GM21381 (cell line): ENCODE data around the gene RNF180.
"Not testable (repeated sequence)": the region's sequence is repeated elsewhere in the genome, so short reads cannot be mapped to it uniquely, and the experiment has no call there.

Experiments
- ATAC-seq: cut with Tn5 transposase; IDR thresholded peaks from one replicate; pipeline ENCODE4 v1.9.1; 2021; ENCODE audit warnings: mild to moderate bottlenecking, moderate library complexity; ENCODE audit not compliant: unreplicated experiment

Gene RNF180

DNA sequence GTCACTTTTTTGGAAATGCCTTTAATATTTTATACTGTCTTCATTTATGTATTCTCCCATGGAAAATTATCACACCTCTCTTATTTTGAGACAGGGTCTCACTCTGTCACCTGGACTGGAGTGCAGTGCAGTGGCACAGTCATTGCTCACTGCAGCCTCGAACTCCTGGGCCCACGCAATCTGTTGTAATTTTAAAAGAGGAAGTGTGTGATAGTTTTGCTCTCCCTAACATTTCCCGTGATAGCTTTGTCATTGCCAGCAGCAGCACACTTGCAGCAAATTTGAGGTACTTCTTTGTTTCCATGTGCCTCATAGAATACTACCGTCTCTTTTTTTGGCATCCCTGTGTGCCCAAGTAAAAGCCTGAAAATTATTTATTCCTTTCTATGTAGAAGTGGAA lies 103.5 kb downstream of the RNF180 start:
- ATAC-seq = no peak

- ATAC-seq = no peak
Measured at GRCh38 chr5:64273276-64273675, 107.6 kb downstream of the RNF180 start.

DNA sequence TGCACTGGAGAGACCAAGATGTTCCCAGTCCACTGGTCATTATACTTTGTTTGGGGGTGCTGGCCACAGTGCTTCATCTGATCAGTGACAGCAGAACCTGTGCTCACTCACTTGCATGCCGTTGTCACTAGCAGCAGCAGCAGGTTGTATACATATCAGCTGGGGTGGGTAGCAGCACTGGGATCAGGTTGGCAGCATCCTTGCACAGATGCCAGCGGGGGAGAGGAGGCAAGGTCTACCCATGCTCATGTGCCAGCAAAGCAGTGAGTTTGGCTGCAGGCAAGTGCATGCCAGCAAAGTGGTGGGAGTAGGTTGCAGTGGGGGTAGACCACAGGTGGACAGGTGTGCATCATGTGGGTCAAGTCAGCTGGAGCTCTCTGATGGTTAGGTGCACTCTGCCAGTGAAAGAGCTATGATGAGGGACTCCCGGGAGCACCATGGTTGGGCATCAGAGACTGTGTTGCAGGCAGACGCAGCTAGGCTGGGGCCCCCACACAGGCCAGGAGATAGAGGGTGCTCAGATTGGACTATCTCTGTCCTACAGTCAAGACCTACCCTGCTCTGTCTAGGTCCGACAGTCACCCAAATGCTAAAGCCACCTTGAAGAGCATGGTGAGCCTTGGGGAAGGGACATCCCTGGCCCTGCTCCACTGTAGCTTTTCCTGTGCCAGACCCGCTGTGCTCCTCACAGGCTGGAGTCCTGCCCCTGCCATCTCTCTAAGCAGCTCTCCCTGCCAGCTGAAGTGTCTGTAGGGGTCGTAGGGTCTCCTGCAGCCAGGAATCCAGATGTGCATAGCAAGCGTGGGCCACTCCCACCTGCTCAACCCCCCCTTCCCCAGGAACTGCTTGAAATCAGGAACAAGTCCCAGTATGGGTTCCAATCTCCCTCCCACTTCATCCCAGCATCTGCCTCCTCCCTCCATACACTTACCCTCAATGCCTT lies 119.8 kb downstream of the RNF180 start:
- no peak for ATAC-seq

DNA sequence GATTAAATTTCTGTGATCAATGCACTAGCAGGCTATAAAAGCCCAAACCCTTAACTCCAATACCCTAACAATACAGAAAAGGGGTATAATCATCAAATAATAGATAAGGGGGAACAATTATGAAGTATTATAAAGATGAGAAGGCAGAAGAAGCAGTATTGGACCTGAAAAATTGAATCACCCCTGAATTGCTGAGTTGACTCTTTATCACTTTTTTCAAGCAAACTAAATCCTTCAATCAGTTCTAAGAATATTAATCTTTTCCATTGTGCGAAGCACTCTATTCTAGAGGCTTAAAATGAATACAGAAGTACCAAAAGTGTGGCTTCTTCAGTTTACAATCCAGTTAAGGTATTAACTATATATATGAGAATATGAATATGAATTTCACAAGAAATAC lies 120.7 kb downstream of the RNF180 start:
- no peak for ATAC-seq

DNA sequence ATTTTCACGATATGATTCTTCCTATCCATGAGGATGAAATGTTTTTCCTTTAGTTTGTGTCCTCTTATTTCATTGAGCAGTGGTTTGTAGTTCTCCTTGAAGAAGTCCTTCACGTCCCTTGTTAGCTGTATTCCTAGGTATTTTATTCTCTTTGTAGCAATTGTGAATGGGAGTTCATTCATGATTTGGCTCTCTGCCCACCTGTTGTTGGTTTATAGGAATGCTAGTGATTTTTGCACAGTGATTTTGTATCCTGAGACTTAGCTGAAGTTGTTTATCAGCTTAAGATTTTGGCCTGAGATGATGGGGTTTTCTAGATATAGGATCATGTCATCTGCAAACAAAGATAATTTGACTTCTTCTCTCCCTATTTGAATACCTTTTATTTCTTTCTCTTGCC lies 122.9 kb downstream of the RNF180 start:
- not testable (repeated sequence) for ATAC-seq

GRCh38 chr5:64292611-64293215 lies 127.1 kb downstream of the RNF180 start:
- ATAC-seq = no peak

GRCh38 chr5:64295101-64295500 lies 129.5 kb downstream of the RNF180 start:
- ATAC-seq = no peak

DNA sequence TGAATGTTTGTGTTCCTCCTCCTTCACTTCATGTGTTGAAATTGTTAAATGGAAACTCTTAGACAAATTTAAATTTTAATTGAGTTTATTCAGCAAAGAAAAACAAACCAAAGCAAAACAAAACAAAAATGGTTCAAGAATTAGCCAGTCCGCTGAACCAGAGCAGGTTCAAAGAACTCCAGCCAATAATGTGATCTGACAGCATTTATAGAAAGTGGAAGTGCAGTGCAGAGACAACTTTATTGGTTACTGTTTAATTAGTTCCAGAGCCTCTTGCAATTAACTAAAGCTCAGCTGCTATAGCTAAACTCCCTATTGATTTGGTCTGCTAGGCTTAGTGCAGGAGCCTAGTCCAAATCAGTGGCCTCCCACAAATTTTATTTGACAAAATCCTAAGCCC lies 132.9 kb downstream of the RNF180 start:
- ATAC-seq = no peak

DNA sequence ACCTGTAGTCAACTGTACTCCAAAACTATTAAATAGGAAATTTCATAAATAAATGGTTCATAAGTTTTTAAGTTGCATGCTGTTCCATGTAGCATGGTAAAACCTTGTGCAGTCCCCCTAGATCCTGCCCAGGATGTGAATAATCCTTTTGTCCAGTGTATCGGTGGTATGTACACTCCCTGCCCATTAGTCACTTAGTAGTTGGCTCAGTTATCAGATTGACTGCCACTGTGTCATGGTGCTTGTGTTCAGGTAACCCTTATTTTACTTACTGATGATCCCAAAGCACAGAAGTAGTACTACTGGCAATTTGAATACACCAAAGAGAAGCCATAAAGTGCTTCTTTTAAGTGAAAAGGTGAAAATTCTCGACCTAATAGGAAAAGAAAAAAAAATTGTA lies 134.2 kb downstream of the RNF180 start:
- no peak for ATAC-seq

GRCh38 chr5:64301566-64301965 lies 135.9 kb downstream of the RNF180 start:
- ATAC-seq = no peak

- ATAC-seq = no peak
Measured at GRCh38 chr5:64308135-64308534, 142.5 kb downstream of the RNF180 start.

GRCh38 chr5:64312491-64312890 lies 146.8 kb downstream of the RNF180 start:
- ATAC-seq = no peak

GRCh38 chr5:64315778-64316177 lies 150.1 kb downstream of the RNF180 start:
- ATAC-seq = no peak

GRCh38 chr5:64318175-64318574 lies 152.5 kb downstream of the RNF180 start:
- no peak for ATAC-seq

GRCh38 chr5:64323591-64323990 lies 157.9 kb downstream of the RNF180 start:
- no peak for ATAC-seq

DNA sequence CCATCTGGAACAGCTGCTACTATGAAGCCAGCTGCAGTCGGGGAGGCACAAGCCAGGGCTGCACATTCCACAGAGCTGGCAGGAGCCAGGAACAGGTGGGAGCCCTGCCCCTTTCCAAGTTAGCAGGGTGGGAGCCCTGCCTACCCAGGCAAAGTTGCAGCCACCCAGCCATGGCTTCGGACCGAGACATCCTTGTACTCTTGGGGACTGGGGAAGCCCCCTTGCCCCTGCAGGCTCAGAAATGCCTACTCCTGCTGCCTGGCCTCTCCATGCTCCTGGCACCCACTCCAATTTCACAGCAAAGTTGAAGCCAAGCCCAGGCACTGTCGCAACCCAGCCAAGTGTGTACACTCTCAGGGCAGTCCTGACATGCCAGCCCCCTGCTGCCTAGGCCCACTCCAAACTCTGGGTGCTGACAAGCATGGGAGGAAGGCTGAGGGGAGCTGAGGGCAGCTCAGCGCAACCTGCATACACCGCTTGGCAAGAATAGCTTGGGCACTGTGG lies 165.1 kb downstream of the RNF180 start:
- no peak for ATAC-seq

GRCh38 chr5:64331597-64332277 lies 166.1 kb downstream of the RNF180 start:
- no peak for ATAC-seq

DNA sequence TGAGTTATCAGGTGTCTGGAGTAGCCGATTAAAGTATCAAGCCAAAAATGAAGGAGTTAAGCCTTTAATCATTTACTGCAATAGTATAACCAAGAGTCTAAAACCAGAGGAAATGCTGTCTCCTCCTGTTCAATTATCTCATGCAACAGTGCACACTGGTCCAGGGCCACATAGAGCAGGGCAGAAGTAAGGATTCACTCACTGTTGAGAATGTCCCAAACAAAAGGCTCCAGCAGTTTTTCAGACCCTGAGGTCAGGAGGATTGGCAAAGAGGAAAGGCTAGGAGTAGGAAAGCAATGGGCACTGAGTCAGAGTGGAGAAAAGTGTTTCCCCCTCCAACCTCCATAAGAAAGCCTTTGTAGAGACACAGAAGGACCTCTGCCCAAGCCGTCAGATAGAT lies 168.2 kb downstream of the RNF180 start:
- no peak for ATAC-seq

DNA sequence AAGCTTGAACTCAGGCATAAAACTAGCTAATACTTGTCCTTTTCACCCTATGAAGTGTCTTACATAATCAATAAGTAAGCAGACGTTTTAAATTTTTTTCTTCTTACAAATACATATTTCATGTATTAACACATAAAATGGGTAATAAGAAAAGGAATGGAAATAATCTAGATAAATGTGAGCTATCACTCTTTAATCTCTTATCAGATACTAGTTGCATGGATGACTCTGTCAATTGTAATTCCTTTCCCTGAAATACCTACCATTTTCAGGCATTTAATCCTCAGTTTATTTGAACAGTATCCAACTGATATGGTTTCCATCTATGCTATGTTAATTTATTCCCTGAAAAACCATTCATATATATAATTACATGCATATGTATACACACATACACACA lies 174.1 kb downstream of the RNF180 start:
- ATAC-seq = no peak

- ATAC-seq = no peak
Measured at GRCh38 chr5:64340293-64340692, 174.7 kb downstream of the RNF180 start.

DNA sequence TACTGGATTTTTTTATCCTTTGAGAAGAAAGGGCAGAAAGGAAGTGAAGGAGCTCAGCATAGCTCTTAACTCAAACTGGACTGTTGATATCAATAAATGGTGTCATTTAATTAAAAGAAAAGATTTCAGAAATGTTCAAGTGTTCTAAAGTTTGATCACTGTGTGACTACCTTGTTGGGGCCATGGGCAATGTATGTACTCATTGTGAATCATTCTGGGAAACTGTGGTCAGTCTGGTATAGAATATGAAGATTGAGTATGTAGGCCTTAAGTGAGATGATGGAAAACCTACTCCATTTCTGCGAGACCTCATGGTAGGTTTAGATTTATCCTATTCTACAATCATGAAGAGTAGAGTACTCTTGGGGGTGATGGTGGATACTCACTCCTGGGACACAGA lies 175.7 kb downstream of the RNF180 start:
- no peak for ATAC-seq

- ATAC-seq = no peak
Measured at GRCh38 chr5:64344501-64344900, 178.9 kb downstream of the RNF180 start.
